ENCODE data around the gene RPE. TPM values are rescaled to one million over a fixed set of nuclear protein-coding genes. Genes with fewer than 3 reads are reported as not detected.

The RPE gene
- total and polyA plus RNA-seq, 11 donors, result 5.8 to 29.8 (median 17.0) TPM

GRCh38 chr2:210022824-210023223 is 20.4 kb downstream of the RPE start:
- peaks cover 0 to 99% (median 95%) of the 10 kb centered on the region in 9 donors for H3K36me3 ChIP-seq
- TF ChIP-seq CTCF (IDR thresholded peaks at IDR 0.05) (no peak), POLR2A (IDR thresholded peaks at IDR 0.05) (no peak)
- intact Hi-C loops (cut with DNase I), result no loop called here
- H3K27ac ChIP-seq, result no peak overlapping the region
- 86 to 92% (median 90%) methylated on average over 3 of the region's 3 CpGs for WGBS, 4 donors
- H3K4me1 ChIP-seq, result peaks cover 0 to 5% (median 0%) of the 10 kb centered on the region in 12 donors
- no peaks in the 10 kb centered on the region for H3K9me3 ChIP-seq
- no peaks in the 10 kb centered on the region for H3K27me3 ChIP-seq
- H3K4me3 ChIP-seq, result no peak overlapping the region
- ATAC-seq, result no peak
- no peak for DNase-seq

- Histone ChIP-seq H3K27me3 (no peaks in the 10 kb centered on the region), H3K27ac (no peak overlapping the region), H3K9me3 (no peaks in the 10 kb centered on the region), H3K4me3 (no peak overlapping the region), H3K4me1 (no peaks in the 10 kb centered on the region), H3K36me3 (peaks cover 4 to 84% (median 64%) of the 10 kb centered on the region in 9 donors)
- intact Hi-C loops (cut with DNase I), result no loop called here
- 83 to 84% (median 84%) methylated on average over 2 of the region's 2 CpGs for WGBS, 4 donors
- DNase-seq (no peak), ATAC-seq (peak in 1 of 4 donors; percentile 41)
- TF ChIP-seq POLR2A (IDR thresholded peaks at IDR 0.05), result no peak
- TF ChIP-seq CTCF (IDR thresholded peaks at IDR 0.05), result no peak
Measured at GRCh38 chr2:210027608-210028007, 25.2 kb downstream of the RPE start.

- TF ChIP-seq POLR2A (IDR thresholded peaks at IDR 0.05), result no peak
- no peak for TF ChIP-seq CTCF (IDR thresholded peaks at IDR 0.05)
- no peaks in the 10 kb centered on the region for H3K27me3 ChIP-seq
- no peaks in the 10 kb centered on the region for H3K4me1 ChIP-seq
- ATAC-seq (no peak), DNase-seq (no peak)
- H3K9me3 ChIP-seq, result no peaks in the 10 kb centered on the region
- no peak overlapping the region for H3K4me3 ChIP-seq
- H3K36me3 ChIP-seq, result peaks cover 4 to 79% (median 58%) of the 10 kb centered on the region in 9 donors
- intact Hi-C loops (cut with DNase I), result no loop called here
- no peak overlapping the region for H3K27ac ChIP-seq
- WGBS, 4 donors, result 81 to 87% (median 86%) methylated on average over 2 of the region's 2 CpGs
Measured at GRCh38 chr2:210028178-210028577, 25.7 kb downstream of the RPE start.

GRCh38 chr2:210034087-210034683 is 31.7 kb downstream of the RPE start:
- TF ChIP-seq CTCF (IDR thresholded peaks at IDR 0.05) (no peak), POLR2A (IDR thresholded peaks at IDR 0.05) (no peak)
- H3K4me1 ChIP-seq, result no peaks in the 10 kb centered on the region
- intact Hi-C loops (cut with DNase I), result no loop called here
- WGBS, 4 donors, result 81 to 88% (median 82%) methylated on average over 2 of the region's 2 CpGs
- DNase-seq, result no peak
- H3K27ac ChIP-seq, result no peak overlapping the region
- no peaks in the 10 kb centered on the region for H3K27me3 ChIP-seq
- no peaks in the 10 kb centered on the region for H3K9me3 ChIP-seq
- H3K36me3 ChIP-seq, result peaks cover 0 to 35% (median 9%) of the 10 kb centered on the region in 9 donors
- no peak overlapping the region for H3K4me3 ChIP-seq
- peak in 1 of 4 donors; percentile 50 for ATAC-seq
